D721Med (cell line): ENCODE measurements around the gene GABRB3.

Experiments
- DNase-seq: peaks from one replicate; pipeline ENCODE4 v3.0.0; 2011; ENCODE audit warnings: low spot score; ENCODE audit not compliant: insufficient read length
- FAIRE-seq: peaks from 2 replicates; lab custom pipeline; 2011; peaks lifted over from hg19 to GRCh38; lab: Jason Lieb, UNC
- CTCF ChIP-seq: IDR thresholded peaks from 2 replicates; pipeline ENCODE4 v1.5.1; 2012; ENCODE audit warnings: mild to moderate bottlenecking, control low read depth; ENCODE audit not compliant: insufficient read depth; ENCODE audit errors: missing control alignments

GABRB3 gene

GRCh38 chr15:26550880-26551279, 222.0 kb downstream of the GABRB3 start:
- no peak for FAIRE-seq
- DNase-seq: no peak
- no peak for TF ChIP-seq CTCF

GRCh38 chr15:26537663-26538062, 235.2 kb downstream of the GABRB3 start:
- FAIRE-seq (no peak), DNase-seq (no peak)
- TF ChIP-seq CTCF: no peak

GRCh38 chr15:26531489-26531888, 241.4 kb downstream of the GABRB3 start:
- FAIRE-seq (no peak), DNase-seq (no peak)
- TF ChIP-seq CTCF: no peak

GRCh38 chr15:26525096-26525495, 247.8 kb downstream of the GABRB3 start:
- TF ChIP-seq CTCF: no peak
- FAIRE-seq (no peak), DNase-seq (no peak)

- DNase-seq (no peak), FAIRE-seq (no peak)
- TF ChIP-seq CTCF: no peak
These were observed 251.1 kb downstream of the GABRB3 start for GRCh38 chr15:26521691-26522198.

- FAIRE-seq: no peak
- TF ChIP-seq CTCF: no peak
These were observed 251.7 kb downstream of the GABRB3 start for GRCh38 chr15:26521130-26521529.

GRCh38 chr15:26518885-26519284, 254.0 kb downstream of the GABRB3 start:
- DNase-seq (no peak), FAIRE-seq (no peak)
- TF ChIP-seq CTCF: no peak

More at GRCh38 chr15:26521130-26521529, 251.7 kb downstream of the GABRB3 start:
- no peak for DNase-seq
